CMK (cell line): ENCODE measurements around the gene TAF11L10.
"Not testable (repeated sequence)": the region's sequence is repeated elsewhere in the genome, so short reads cannot be mapped to it uniquely, and the experiment has no call there.

ENCODE experiments used
- DNase-seq: peaks from one replicate; pipeline ENCODE4 v3.0.0-alpha.2; 2010; ENCODE audit warnings: low read depth

TAF11L10 gene

DNA sequence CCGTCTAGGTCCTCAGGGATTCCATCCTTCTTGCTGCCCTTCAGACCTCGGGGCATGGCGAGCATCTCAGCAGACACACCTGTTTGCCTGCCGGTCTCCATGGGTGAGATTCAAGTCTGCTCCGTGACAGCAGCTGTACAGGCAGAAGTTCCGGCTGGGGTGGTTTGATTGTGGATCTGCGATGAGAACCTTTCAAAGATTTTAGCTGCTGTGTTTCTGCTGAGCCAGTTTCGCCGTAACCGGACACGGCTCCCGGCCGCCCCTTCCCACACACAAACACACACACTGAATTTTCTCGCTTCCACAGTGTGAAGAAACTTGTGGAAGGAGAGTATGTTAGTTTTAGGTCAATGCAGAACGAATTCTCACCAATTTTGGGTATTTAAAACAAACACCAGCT lies at the start of gene TAF11L10:
Gene TAF11L10, minus strand, starts transcription at position 101 of the 400 bp plus-strand sequence.
- DNase-seq: not testable (repeated sequence)

DNA sequence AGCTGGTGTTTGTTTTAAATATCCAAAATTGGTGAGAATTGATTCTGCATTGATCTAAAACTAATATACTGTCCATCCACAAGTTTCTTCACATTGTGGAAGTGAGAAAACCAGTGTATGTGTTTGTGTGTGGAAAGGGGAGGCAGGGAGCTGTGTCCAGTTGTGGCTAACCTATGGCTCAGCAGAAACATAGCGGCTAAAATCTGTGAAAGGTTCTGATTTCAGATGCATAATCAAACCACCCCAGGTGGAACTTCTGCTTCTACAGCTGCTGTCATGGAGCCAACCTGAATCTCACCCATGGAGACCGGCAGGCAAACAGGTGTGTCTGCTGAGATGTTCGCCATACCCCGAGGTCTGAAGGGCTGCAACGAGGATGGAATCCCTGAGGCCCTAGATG lies 36.5 kb upstream of the TAF11L10 start, which contains the start of gene TAF11L14:
Gene TAF11L14, plus strand, starts transcription at position 301 of the 400 bp plus-strand sequence.
- no peak for DNase-seq

DNA sequence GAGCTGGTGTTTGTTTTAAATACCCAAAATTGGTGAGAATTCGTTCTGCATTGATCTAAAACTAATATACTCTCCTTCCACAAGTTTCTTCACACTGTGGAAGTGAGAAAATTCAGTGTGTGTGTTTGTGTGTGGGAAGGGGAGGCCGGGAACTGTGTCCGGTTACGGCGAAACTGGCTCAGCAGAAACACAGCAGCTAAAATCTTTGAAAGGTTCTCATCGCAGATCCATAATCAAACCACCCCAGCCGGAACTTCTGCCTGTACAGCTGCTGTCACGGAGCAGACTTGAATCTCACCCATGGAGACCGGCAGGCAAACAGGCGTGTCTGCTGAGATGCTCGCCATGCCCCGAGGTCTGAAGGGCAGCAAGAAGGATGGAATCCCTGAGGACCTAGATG lies 34.2 kb upstream of the TAF11L10 start, which contains the start of gene TAF11L13:
Gene TAF11L13, plus strand, starts transcription at position 301 of the 400 bp plus-strand sequence.
- not testable (repeated sequence) for DNase-seq

DNA sequence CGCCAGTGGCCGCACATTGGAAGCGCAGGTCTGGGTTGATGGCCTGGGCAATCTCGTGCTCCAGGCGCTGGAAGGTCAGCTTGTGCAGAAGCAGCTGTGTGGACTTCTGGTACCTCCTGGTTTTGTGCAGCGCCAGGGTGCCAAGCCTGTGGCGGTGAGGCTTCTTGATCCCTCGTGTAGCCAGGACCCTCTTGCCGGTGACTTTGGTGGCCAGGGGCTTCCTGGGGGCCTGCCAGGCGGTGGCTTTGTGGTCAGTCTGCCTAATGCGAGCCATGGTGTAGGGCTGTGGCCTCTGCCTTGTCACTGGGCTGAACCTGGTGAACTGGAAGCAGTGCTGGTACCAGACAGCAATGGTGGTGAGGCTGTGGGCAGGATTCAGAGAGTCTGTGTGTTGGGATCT lies 28.1 kb upstream of the TAF11L10 start:
- DNase-seq: no peak

DNA sequence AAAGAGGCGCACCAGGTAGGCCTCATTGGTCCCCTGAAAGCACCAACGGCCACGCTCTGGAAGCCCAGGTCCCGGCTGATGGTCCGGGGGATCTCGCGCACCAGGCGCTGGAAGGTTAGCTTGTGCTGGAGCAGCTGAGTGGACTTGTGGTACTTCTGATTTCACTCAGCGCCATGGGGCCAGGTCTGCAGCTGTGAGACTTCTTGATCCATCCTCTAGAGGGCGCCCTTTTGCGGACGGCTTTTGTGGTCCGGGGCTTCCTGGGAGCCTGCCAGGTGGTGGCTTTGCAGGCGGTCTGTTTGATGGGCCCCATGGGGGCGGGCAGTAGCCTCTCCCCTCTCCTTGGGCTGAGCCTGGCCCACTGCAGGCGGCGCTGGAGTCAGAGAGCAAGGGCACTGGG lies 23.0 kb upstream of the TAF11L10 start:
- no peak for DNase-seq

DNA sequence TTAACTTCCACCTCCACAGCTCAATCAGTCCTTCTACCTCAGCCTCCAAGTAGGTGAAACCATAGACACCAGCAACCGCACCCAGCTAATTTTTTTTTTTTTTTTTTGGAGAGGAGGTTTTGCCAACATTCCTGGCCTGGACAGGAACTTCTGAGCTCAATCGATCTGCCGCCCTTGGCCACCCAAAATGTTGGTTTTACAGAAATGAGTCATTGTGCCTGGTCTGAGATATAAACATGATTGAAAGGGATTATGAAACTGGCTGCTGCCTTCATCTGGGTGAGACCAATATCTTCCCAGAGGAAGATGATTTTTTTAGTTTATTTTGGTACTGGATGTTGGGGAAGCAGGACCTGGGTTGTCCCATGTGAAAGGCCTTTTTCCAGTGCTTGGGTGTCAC lies 21.7 kb upstream of the TAF11L10 start:
- no peak for DNase-seq

DNA sequence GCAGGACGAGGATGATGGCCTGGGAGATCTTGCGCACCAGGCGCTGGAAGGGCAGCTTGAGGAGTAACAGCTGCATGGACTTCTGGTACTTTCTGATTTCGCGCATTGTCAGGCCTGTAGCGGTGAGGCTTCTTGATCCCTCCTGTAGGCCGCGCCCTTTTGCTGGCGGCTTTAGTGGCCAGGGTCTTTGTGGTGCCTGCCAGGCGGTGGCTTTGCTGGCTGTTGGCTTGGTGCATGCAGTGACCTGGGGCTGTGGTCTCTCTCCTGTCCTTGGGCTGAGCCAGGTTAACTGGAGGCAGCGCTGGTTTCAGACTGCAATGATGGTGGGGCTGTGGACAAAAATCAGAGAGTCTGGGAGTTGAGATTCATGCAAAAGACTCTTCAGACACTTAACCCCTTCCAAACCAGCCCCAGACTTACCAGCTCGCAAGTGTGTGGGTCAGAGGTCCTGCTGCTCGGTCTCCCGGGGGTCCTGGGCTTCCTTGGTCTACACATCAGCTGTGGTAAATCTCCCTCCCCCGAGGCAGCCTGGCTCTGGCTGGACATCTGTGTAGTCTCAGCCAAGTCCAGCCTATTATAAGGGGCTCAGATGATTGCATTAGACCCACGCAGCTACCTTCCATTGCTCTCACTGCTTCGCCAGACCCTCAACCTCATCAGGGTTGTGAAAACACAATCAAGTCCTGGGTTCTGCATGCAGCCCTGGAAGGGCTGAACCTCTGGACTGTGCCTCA lies 17.4 kb upstream of the TAF11L10 start:
- no peak for DNase-seq

DNA sequence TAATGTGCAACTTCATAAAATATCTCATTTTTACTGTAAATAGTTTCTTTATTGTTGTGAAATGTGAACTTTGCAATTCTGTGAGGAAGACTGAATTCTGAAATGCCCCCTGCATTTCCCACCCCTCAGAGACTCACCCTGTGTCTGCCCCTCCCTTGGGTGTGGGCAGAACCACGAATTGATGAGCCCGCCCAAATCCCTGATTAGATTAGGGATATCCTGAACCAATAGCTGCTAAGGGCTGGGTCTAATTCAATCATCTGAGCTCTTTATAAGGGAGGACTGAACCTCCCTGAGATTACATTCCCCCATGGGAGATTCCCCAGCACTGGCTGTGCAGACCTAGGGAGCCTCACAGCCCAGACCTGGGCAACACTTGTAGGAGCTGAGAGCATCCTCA lies 12.5 kb upstream of the TAF11L10 start, which contains the start of gene TAF11L12:
Gene TAF11L12, plus strand, starts transcription at position 301 of the 400 bp plus-strand sequence.
- not testable (repeated sequence) for DNase-seq

DNA sequence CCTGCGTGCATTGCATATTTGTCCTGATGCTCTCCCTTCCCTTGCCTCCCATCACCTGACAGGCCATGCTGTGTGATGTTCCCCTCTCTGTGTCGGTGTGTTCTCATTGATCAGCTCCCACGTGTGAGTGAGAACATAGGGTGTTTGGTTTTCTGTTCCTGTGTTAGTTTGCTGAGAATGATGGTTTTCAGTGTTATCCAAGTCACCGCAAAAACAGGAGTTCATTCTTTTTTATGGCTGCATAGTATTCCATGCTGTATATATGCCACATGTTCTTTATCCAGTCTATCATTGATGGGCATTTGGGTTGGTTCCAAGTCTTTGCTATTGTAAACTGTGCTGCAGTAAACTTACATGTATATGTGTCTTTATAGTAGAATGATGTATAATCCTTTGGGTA lies 9.8 kb upstream of the TAF11L10 start:
- not testable (repeated sequence) for DNase-seq

DNA sequence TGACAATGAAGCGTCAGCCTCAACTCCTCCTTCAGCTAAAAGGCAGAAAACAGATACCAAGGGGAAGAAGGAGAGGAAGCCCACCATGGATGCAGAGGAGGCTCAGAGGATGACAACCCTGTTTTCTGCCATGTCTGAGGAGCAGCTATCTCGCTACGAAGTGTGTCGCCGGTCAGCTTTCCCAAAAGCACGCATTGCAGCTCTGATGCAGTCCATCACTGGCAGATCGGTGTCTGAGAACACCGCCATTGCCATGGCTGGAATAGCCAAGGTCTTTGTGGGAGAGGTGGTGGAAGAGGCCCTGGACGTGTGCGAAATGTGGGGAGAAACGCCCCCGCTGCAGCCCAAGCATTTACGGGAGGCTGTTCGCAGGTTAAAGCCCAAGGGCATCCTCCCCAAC lies 7.3 kb upstream of the TAF11L10 start:
- no peak for DNase-seq

DNA sequence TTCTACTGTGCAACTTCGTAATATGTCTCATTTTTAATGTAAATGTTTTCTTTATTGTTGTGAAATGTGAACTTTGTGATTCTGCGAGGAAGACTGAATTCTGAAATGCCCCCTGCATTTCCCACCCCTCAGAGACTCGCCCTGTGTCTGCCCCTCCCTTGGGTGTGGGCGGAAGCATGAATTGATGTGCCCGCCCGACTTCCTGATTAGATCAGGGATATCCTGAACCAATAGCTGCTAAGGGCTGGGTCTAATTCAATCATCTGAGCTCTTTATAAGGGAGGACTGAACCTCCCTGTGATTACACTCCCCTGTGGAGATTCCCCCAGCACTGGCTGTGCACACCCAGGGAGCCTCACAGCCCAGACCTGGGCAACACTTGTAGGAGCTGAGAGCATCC lies 6.3 kb upstream of the TAF11L10 start, which contains the start of gene TAF11L11:
Gene TAF11L11, plus strand, starts transcription at position 304 of the 400 bp plus-strand sequence.
- DNase-seq: not testable (repeated sequence)

DNA sequence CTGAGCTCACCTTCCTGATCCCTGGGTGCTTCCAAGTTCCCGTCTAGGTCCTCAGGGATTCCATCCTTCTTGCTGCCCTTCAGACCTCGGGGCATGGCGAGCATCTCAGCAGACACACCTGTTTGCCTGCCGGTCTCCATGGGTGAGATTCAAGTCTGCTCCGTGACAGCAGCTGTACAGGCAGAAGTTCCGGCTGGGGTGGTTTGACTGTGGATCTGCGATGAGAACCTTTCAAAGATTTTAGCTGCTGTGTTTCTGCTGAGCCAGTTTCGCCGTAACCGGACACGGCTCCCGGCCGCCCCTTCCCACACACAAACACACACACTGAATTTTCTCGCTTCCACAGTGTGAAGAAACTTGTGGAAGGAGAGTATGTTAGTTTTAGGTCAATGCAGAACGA lies 3.4 kb downstream of the TAF11L10 start, which contains the start of gene TAF11L9:
Gene TAF11L9, minus strand, starts transcription at position 140 of the 400 bp plus-strand sequence.
- DNase-seq: not testable (repeated sequence)

DNA sequence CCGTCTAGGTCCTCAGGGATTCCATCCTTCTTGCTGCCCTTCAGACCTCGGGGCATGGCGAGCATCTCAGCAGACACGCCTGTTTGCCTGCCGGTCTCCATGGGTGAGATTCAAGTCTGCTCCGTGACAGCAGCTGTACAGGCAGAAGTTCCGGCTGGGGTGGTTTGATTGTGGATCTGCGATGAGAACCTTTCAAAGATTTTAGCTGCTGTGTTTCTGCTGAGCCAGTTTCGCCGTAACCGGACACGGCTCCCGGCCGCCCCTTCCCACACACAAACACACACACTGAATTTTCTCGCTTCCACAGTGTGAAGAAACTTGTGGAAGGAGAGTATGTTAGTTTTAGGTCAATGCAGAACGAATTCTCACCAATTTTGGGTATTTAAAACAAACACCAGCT lies 6.8 kb downstream of the TAF11L10 start, which contains the start of gene TAF11L8:
Gene TAF11L8, minus strand, starts transcription at position 101 of the 400 bp plus-strand sequence.
- not testable (repeated sequence) for DNase-seq

DNA sequence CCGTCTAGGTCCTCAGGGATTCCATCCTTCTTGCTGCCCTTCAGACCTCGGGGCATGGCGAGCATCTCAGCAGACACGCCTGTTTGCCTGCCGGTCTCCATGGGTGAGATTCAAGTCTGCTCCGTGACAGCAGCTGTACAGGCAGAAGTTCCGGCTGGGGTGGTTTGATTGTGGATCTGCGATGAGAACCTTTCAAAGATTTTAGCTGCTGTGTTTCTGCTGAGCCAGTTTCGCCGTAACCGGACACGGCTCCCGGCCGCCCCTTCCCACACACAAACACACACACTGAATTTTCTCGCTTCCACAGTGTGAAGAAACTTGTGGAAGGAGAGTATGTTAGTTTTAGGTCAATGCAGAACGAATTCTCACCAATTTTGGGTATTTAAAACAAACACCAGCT lies 12.0 kb downstream of the TAF11L10 start, which contains the start of gene TAF11L7:
Gene TAF11L7, minus strand, starts transcription at position 101 of the 400 bp plus-strand sequence.
- DNase-seq: not testable (repeated sequence)
